Measurements from ENCODE around the gene UHMK1.
"Not testable (repeated sequence)": the region's sequence is repeated elsewhere in the genome, so short reads cannot be mapped to it uniquely, and the experiment has no call there.

Gene UHMK1

GRCh38 chr1:162565460-162565859 lies 67.8 kb downstream of the UHMK1 start:
- Histone ChIP-seq H3K4me3 (ENCODE audit: extremely low read depth, insufficient read depth, low read length, poor library complexity, severe bottlenecking) (no peak overlapping the region), H3K27ac (ENCODE audit: low read depth, low read length, severe bottlenecking) (no peak overlapping the region), H3K9me3 (ENCODE audit: control insufficient read depth, low read length) (no peaks in the 10 kb centered on the region), H3K4me1 (ENCODE audit: control insufficient read depth, insufficient read depth, low read length, poor library complexity, severe bottlenecking) (no peaks in the 10 kb centered on the region), H3K36me3 (ENCODE audit: control insufficient read depth, insufficient read depth, low read length) (peaks cover 32% of the 10 kb centered on the region)

- H3K4me3 ChIP-seq (ENCODE audit: extremely low read depth, insufficient read depth, low read length, poor library complexity, severe bottlenecking) = no peak overlapping the region
- no peaks in the 10 kb centered on the region for H3K4me1 ChIP-seq (ENCODE audit: control insufficient read depth, insufficient read depth, low read length, poor library complexity, severe bottlenecking)
- no peaks in the 10 kb centered on the region for H3K9me3 ChIP-seq (ENCODE audit: control insufficient read depth, low read length)
- no peak overlapping the region for H3K27ac ChIP-seq (ENCODE audit: low read depth, low read length, severe bottlenecking)
- peaks cover 34% of the 10 kb centered on the region for H3K36me3 ChIP-seq (ENCODE audit: control insufficient read depth, insufficient read depth, low read length)
- 100% methylated on average over 1 of the region's 1 CpG for WGBS, 2 experiments (ENCODE audit: insufficient coverage in 2 of 2)
Observed at GRCh38 chr1:162566870-162567269, 69.3 kb downstream of the UHMK1 start.

- no peak overlapping the region for H3K27ac ChIP-seq (ENCODE audit: low read depth, low read length, severe bottlenecking)
- H3K4me1 ChIP-seq (ENCODE audit: control insufficient read depth, insufficient read depth, low read length, poor library complexity, severe bottlenecking) = no peaks in the 10 kb centered on the region
- WGBS, 2 experiments (ENCODE audit: insufficient coverage in 2 of 2) = no CpG with 5 or more reads among the region's 4 CpGs
- peaks cover 40% of the 10 kb centered on the region for H3K36me3 ChIP-seq (ENCODE audit: control insufficient read depth, insufficient read depth, low read length)
- H3K9me3 ChIP-seq (ENCODE audit: control insufficient read depth, low read length) = no peaks in the 10 kb centered on the region
- H3K4me3 ChIP-seq (ENCODE audit: extremely low read depth, insufficient read depth, low read length, poor library complexity, severe bottlenecking) = no peak overlapping the region
Observed at GRCh38 chr1:162568802-162569201, 71.2 kb downstream of the UHMK1 start.

GRCh38 chr1:162570718-162571117 lies 73.1 kb downstream of the UHMK1 start:
- no peak overlapping the region for H3K4me3 ChIP-seq (ENCODE audit: extremely low read depth, insufficient read depth, low read length, poor library complexity, severe bottlenecking)
- WGBS, 2 experiments (ENCODE audit: insufficient coverage in 2 of 2) = no CpG with 5 or more reads among the region's 1 CpG
- no peaks in the 10 kb centered on the region for H3K4me1 ChIP-seq (ENCODE audit: control insufficient read depth, insufficient read depth, low read length, poor library complexity, severe bottlenecking)
- peak overlapping the region; percentile 67 for H3K27ac ChIP-seq (ENCODE audit: low read depth, low read length, severe bottlenecking)
- H3K36me3 ChIP-seq (ENCODE audit: control insufficient read depth, insufficient read depth, low read length) = peaks cover 40% of the 10 kb centered on the region
- H3K9me3 ChIP-seq (ENCODE audit: control insufficient read depth, low read length) = no peaks in the 10 kb centered on the region

GRCh38 chr1:162571121-162571520 lies 73.5 kb downstream of the UHMK1 start:
- 86 to 90% methylated on average over 4 to 5 of the region's 7 CpGs for WGBS, 2 experiments (ENCODE audit: insufficient coverage in 2 of 2)
- H3K4me3 ChIP-seq (ENCODE audit: extremely low read depth, insufficient read depth, low read length, poor library complexity, severe bottlenecking); H3K9me3 ChIP-seq (ENCODE audit: control insufficient read depth, low read length); H3K4me1 ChIP-seq (ENCODE audit: control insufficient read depth, insufficient read depth, low read length, poor library complexity, severe bottlenecking); H3K27ac ChIP-seq (ENCODE audit: low read depth, low read length, severe bottlenecking): not testable (repeated sequence)
- peaks cover 41% of the 10 kb centered on the region for H3K36me3 ChIP-seq (ENCODE audit: control insufficient read depth, insufficient read depth, low read length)

- no CpG with 5 or more reads among the region's 1 CpG for WGBS, 2 experiments (ENCODE audit: insufficient coverage in 2 of 2)
- H3K4me3 ChIP-seq (ENCODE audit: extremely low read depth, insufficient read depth, low read length, poor library complexity, severe bottlenecking) = no peak overlapping the region
- H3K9me3 ChIP-seq (ENCODE audit: control insufficient read depth, low read length) = no peaks in the 10 kb centered on the region
- H3K36me3 ChIP-seq (ENCODE audit: control insufficient read depth, insufficient read depth, low read length) = peaks cover 43% of the 10 kb centered on the region
- H3K27ac ChIP-seq (ENCODE audit: low read depth, low read length, severe bottlenecking) = no peak overlapping the region
- no peaks in the 10 kb centered on the region for H3K4me1 ChIP-seq (ENCODE audit: control insufficient read depth, insufficient read depth, low read length, poor library complexity, severe bottlenecking)
Observed at GRCh38 chr1:162571696-162572095, 74.1 kb downstream of the UHMK1 start.

- Histone ChIP-seq H3K9me3 (ENCODE audit: control insufficient read depth, low read length) (no peaks in the 10 kb centered on the region), H3K4me1 (ENCODE audit: control insufficient read depth, insufficient read depth, low read length, poor library complexity, severe bottlenecking) (no peaks in the 10 kb centered on the region), H3K36me3 (ENCODE audit: control insufficient read depth, insufficient read depth, low read length) (peaks cover 38% of the 10 kb centered on the region), H3K27ac (ENCODE audit: low read depth, low read length, severe bottlenecking) (no peak overlapping the region), H3K4me3 (ENCODE audit: extremely low read depth, insufficient read depth, low read length, poor library complexity, severe bottlenecking) (no peak overlapping the region)
- WGBS, 2 experiments (ENCODE audit: insufficient coverage in 2 of 2) = no CpG with 5 or more reads among the region's 1 CpG
Observed at GRCh38 chr1:162573136-162573535, 75.5 kb downstream of the UHMK1 start.

GRCh38 chr1:162578071-162578700 lies 80.6 kb downstream of the UHMK1 start:
- H3K4me3 ChIP-seq (ENCODE audit: extremely low read depth, insufficient read depth, low read length, poor library complexity, severe bottlenecking) = no peak overlapping the region
- 80 to 93% methylated on average over 2 of the region's 4 CpGs for WGBS, 2 experiments (ENCODE audit: insufficient coverage in 2 of 2)
- H3K9me3 ChIP-seq (ENCODE audit: control insufficient read depth, low read length) = no peaks in the 10 kb centered on the region
- H3K36me3 ChIP-seq (ENCODE audit: control insufficient read depth, insufficient read depth, low read length) = peaks cover 37% of the 10 kb centered on the region
- H3K27ac ChIP-seq (ENCODE audit: low read depth, low read length, severe bottlenecking) = peak overlapping the region; percentile 19
- no peaks in the 10 kb centered on the region for H3K4me1 ChIP-seq (ENCODE audit: control insufficient read depth, insufficient read depth, low read length, poor library complexity, severe bottlenecking)

GRCh38 chr1:162578936-162579335 lies 81.3 kb downstream of the UHMK1 start:
- Histone ChIP-seq H3K4me3 (ENCODE audit: extremely low read depth, insufficient read depth, low read length, poor library complexity, severe bottlenecking) (no peak overlapping the region), H3K36me3 (ENCODE audit: control insufficient read depth, insufficient read depth, low read length) (peaks cover 45% of the 10 kb centered on the region), H3K9me3 (ENCODE audit: control insufficient read depth, low read length) (no peaks in the 10 kb centered on the region), H3K27ac (ENCODE audit: low read depth, low read length, severe bottlenecking) (no peak overlapping the region), H3K4me1 (ENCODE audit: control insufficient read depth, insufficient read depth, low read length, poor library complexity, severe bottlenecking) (no peaks in the 10 kb centered on the region)
- WGBS, 2 experiments (ENCODE audit: insufficient coverage in 2 of 2) = 80% methylated on average over 1 of the region's 1 CpG; no CpG with 5 or more reads in 1 of the 2 experiments
